ENCODE results near the gene CSF1R. TPM values are rescaled to one million over a fixed set of nuclear protein-coding genes. Genes with fewer than 3 reads are reported as not detected.
A peak's percentile ranks its signal among the peaks of the same experiment; 100 is the strongest.

Gene CSF1R
- total RNA-seq, 1 experiment from 2014 or later: 0.02 TPM

GRCh38 chr5:150120617-150121447, 34.5 kb upstream of the CSF1R start:
- no peak for DNase-seq (ENCODE audit: low spot score)

- no peak for DNase-seq (ENCODE audit: low spot score)
Observed at GRCh38 chr5:150120062-150120441, 33.7 kb upstream of the CSF1R start.

- DNase-seq (ENCODE audit: low spot score): no peak
Observed at GRCh38 chr5:150119421-150120061, 33.2 kb upstream of the CSF1R start.

GRCh38 chr5:150118561-150119229, 32.3 kb upstream of the CSF1R start:
- no peak for DNase-seq (ENCODE audit: low spot score)

GRCh38 chr5:150117945-150118560, 31.7 kb upstream of the CSF1R start:
- DNase-seq (ENCODE audit: low spot score): no peak

- DNase-seq (ENCODE audit: low spot score): no peak
Observed at GRCh38 chr5:150116667-150117400, 30.5 kb upstream of the CSF1R start.

- no peak for DNase-seq (ENCODE audit: low spot score)
Observed at GRCh38 chr5:150114773-150115408, 28.5 kb upstream of the CSF1R start.

- DNase-seq (ENCODE audit: low spot score): no peak
Observed at GRCh38 chr5:150114102-150114641, 27.8 kb upstream of the CSF1R start.

- DNase-seq (ENCODE audit: low spot score): no peak
Observed at GRCh38 chr5:150113047-150113744, 26.8 kb upstream of the CSF1R start.

- DNase-seq (ENCODE audit: low spot score): peak; percentile 85
Observed at GRCh38 chr5:150112201-150113046, 26.1 kb upstream of the CSF1R start.

GRCh38 chr5:150111122-150111521, 24.8 kb upstream of the CSF1R start:
- DNase-seq (ENCODE audit: low spot score): no peak

- no peak for DNase-seq (ENCODE audit: low spot score)
Observed at GRCh38 chr5:150109921-150110320, 23.6 kb upstream of the CSF1R start.

GRCh38 chr5:150108711-150109514, 22.6 kb upstream of the CSF1R start:
- DNase-seq (ENCODE audit: low spot score): no peak

GRCh38 chr5:150107909-150108447, 21.6 kb upstream of the CSF1R start:
- no peak for DNase-seq (ENCODE audit: low spot score)

- DNase-seq (ENCODE audit: low spot score): no peak
Observed at GRCh38 chr5:150106674-150107426, 20.5 kb upstream of the CSF1R start.

- DNase-seq (ENCODE audit: low spot score): no peak
Observed at GRCh38 chr5:150105928-150106615, 19.7 kb upstream of the CSF1R start.

GRCh38 chr5:150104550-150104870, 18.2 kb upstream of the CSF1R start:
- DNase-seq (ENCODE audit: low spot score): no peak

Data from H4 (cell line).